Aorta (tissue), 5 donors: ENCODE results near the gene EPS8L1. TPM values are rescaled to one million over a fixed set of nuclear protein-coding genes. Genes with fewer than 3 reads are reported as not detected.

Experiments used
- ATAC-seq: fragments of 200-7000 bp; cut with Tn5 transposase; one replicate; pipeline ENCODE4 v1.9.1; 2022; ENCODE audit warnings: moderate library complexity; ENCODE audit not compliant: low FRiP score
- DNase-seq, 2 donors: peaks; one replicate each; pipeline ENCODE4 v3.0.0-alpha.2; 2020
- H3K27ac ChIP-seq, 2 donors: one replicate each; pipeline ENCODE4 v1.5.1; 2013; ENCODE audit warnings: low read length in 2 of 2, mild to moderate bottlenecking in 2 of 2, moderate library complexity in 2 of 2, control low read depth in 1 of 2, inconsistent platforms in 1 of 2, low read depth in 1 of 2
- H3K27me3 ChIP-seq, 2 donors: one replicate each; pipeline ENCODE4 v1.6.1; 2013; ENCODE audit warnings: control low read depth in 1 of 2, low read length in 1 of 2, mild to moderate bottlenecking in 1 of 2, moderate library complexity in 1 of 2; ENCODE audit not compliant: insufficient read depth in 2 of 2, control insufficient read depth in 1 of 2
- H3K36me3 ChIP-seq, 2 donors: one replicate each; pipeline ENCODE4 v1.6.1; 2013; ENCODE audit warnings: control low read depth in 1 of 2, low read length in 1 of 2, mild to moderate bottlenecking in 1 of 2; ENCODE audit not compliant: insufficient read depth in 2 of 2, control insufficient read depth in 1 of 2
- H3K4me1 ChIP-seq, 2 donors: one replicate each; pipeline ENCODE4 v1.6.1; 2013; ENCODE audit warnings: low read length in 2 of 2, control low read depth in 1 of 2, mild to moderate bottlenecking in 1 of 2, moderate library complexity in 1 of 2; ENCODE audit not compliant: insufficient read depth in 2 of 2, control insufficient read depth in 1 of 2
- H3K4me3 ChIP-seq, 2 donors: one replicate each; pipeline ENCODE4 v1.5.1; 2013; ENCODE audit warnings: low read length in 2 of 2, control low read depth in 1 of 2, mild to moderate bottlenecking in 1 of 2
- H3K9me3 ChIP-seq: one replicate; pipeline ENCODE4 v1.6.1; 2013; ENCODE audit warnings: mild to moderate bottlenecking, low read length; ENCODE audit not compliant: control insufficient read depth
- WGBS, 2 donors: extraction: QIAGEN DNeasy Blood & Tissue Kit; methylation state at CpG; one replicate each; pipeline ENCODE4 v1.1.7; 2013; 5-methylcytosine and 5-hydroxymethylcytosine counted together
- intact Hi-C, 2 donors: fragments of 100-400 bp; cut with DNase I; formaldehyde crosslinking; loops; one replicate each; pipeline versions ENCODE4 v1.14.2 to v1.15.0; 2022
- microRNA-seq, 2 donors: library from miRNA; unstranded; fragments of <30 nt; microRNA quantifications; one replicate each; pipeline ENCODE4 v1.2.0, GENCODE V29; 2020
- polyA plus RNA-seq, 2 donors: library from polyadenylated mRNA; stranded (reverse); fragments of 200-250 nt; gene quantifications; one replicate each; pipeline ENCODE4 v1.2.3, GENCODE V29; 2013
- total RNA-seq, 2 donors: library from RNA; stranded (reverse); fragmentation: NEBNext Ultra II Directional; extraction: Animal tissue kit (Norgen Biotek cat#: 25700); gene quantifications; one replicate each; pipeline ENCODE4 v1.2.1, GENCODE V29; 2021
- donor health status: healthy with polysubstance abuse.
- donor health status: Bipolar disorder and iron deficiency.
- donor health status: DM: no; HTN: no; CAD: no.
- donor health status: DM: no; HTN: no; CAD: no.
- donor health status: DM: yes; HTN: yes; CAD: no.

The EPS8L1 gene
- total and polyA plus RNA-seq, 4 donors: 0.38 to 10.8 (median 2.4) TPM

- no peaks in the 10 kb centered on the region for H3K9me3 ChIP-seq
- H3K27me3 ChIP-seq: no peaks in the 10 kb centered on the region
- WGBS, 2 donors: 82 to 83% methylated on average over 14 of the region's 14 CpGs
- H3K36me3 ChIP-seq: no peaks in the 10 kb centered on the region
- H3K4me3 ChIP-seq: no peak overlapping the region
- no peak for ATAC-seq
- intact Hi-C loops: loop anchor here in 1 of 2 donors (10.0 kb wide), 1 partner anchor 1254 kb away; the partner anchor contains the start of gene MYADM
- DNase-seq: no peak
- no peaks in the 10 kb centered on the region for H3K4me1 ChIP-seq
- H3K27ac ChIP-seq: no peak overlapping the region
Measured at GRCh38 chr19:55119053-55119452, 43.4 kb downstream of the EPS8L1 start.

- H3K27ac ChIP-seq: no peak overlapping the region
- no peaks in the 10 kb centered on the region for H3K36me3 ChIP-seq
- H3K9me3 ChIP-seq: no peaks in the 10 kb centered on the region
- ATAC-seq (no peak), DNase-seq (peak in 1 of 2 donors; percentile 34)
- intact Hi-C loops: no loop called here
- H3K27me3 ChIP-seq: no peaks in the 10 kb centered on the region
- WGBS, 2 donors: 58 to 76% methylated on average over 16 of the region's 16 CpGs
- H3K4me1 ChIP-seq: no peaks in the 10 kb centered on the region
- H3K4me3 ChIP-seq: no peak overlapping the region
Measured at GRCh38 chr19:55131421-55131820, 55.8 kb downstream of the EPS8L1 start.

- WGBS, 2 donors: 49 to 65% methylated on average over 14 of the region's 14 CpGs
Measured at GRCh38 chr19:55132453-55133129, 56.9 kb downstream of the EPS8L1 start.

GRCh38 chr19:55133639-55134444, 58.2 kb downstream of the EPS8L1 start:
- H3K4me3 ChIP-seq: no peak overlapping the region
- no peaks in the 10 kb centered on the region for H3K36me3 ChIP-seq
- H3K9me3 ChIP-seq: no peaks in the 10 kb centered on the region
- 67 to 72% methylated on average over 19 to 25 of the region's 25 CpGs for WGBS, 2 donors
- intact Hi-C loops: no loop called here
- ATAC-seq (no peak), DNase-seq (peak in 1 of 2 donors; percentile 52)
- no peaks in the 10 kb centered on the region for H3K27me3 ChIP-seq
- H3K27ac ChIP-seq: no peak overlapping the region
- H3K4me1 ChIP-seq: no peaks in the 10 kb centered on the region

More at GRCh38 chr19:55132453-55133129, 56.9 kb downstream of the EPS8L1 start:
- Histone ChIP-seq H3K4me1 (no peaks in the 10 kb centered on the region), H3K4me3 (no peak overlapping the region), H3K27ac (no peak overlapping the region), H3K36me3 (no peaks in the 10 kb centered on the region), H3K9me3 (no peaks in the 10 kb centered on the region), H3K27me3 (no peaks in the 10 kb centered on the region)
- ATAC-seq (no peak), DNase-seq (no peak)
- intact Hi-C loops: no loop called here

- no peaks in the 10 kb centered on the region for H3K9me3 ChIP-seq
- DNase-seq (no peak), ATAC-seq (no peak)
- H3K36me3 ChIP-seq: no peaks in the 10 kb centered on the region
- H3K4me1 ChIP-seq: no peaks in the 10 kb centered on the region
- no peaks in the 10 kb centered on the region for H3K27me3 ChIP-seq
- intact Hi-C loops: no loop called here
- 22 to 23% methylated on average over 1 to 2 of the region's 3 CpGs for WGBS, 2 donors
- H3K27ac ChIP-seq: no peak overlapping the region
- H3K4me3 ChIP-seq: no peak overlapping the region
Measured at GRCh38 chr19:55134736-55135135, 59.1 kb downstream of the EPS8L1 start.

GRCh38 chr19:55136399-55137102, 60.9 kb downstream of the EPS8L1 start:
- Histone ChIP-seq H3K4me3 (no peak overlapping the region), H3K4me1 (no peaks in the 10 kb centered on the region), H3K9me3 (no peaks in the 10 kb centered on the region), H3K36me3 (no peaks in the 10 kb centered on the region), H3K27ac (no peak overlapping the region), H3K27me3 (no peaks in the 10 kb centered on the region)
- ATAC-seq (no peak), DNase-seq (no peak)
- intact Hi-C loops: no loop called here
- WGBS, 2 donors: 69 to 76% methylated on average over 17 of the region's 17 CpGs

Small RNAs within 50 kb of the gene (microRNA-seq; reads per million reads assigned to microRNA genes)
- 0 reads per million in 2 donors for gene MIR7975

Other genes starting within 250 kb of the EPS8L1 start
- not detected for gene KIR2DS4, start 243.2 kb upstream of the EPS8L1 start, total RNA-seq
- not detected for gene KIR2DS4, start 243.2 kb upstream of the EPS8L1 start, polyA plus RNA-seq
- gene KIR3DL2, start 225.4 kb upstream of the EPS8L1 start, total RNA-seq: not detected
- under 1 TPM in 1 of 2 donors, not detected in 1; 0.20 TPM for gene KIR3DL2, start 225.4 kb upstream of the EPS8L1 start, polyA plus RNA-seq
- 1 to 10 TPM; 2.0 to 5.2 TPM for gene FCAR, start 201.6 kb upstream of the EPS8L1 start, total RNA-seq
- gene FCAR, start 201.6 kb upstream of the EPS8L1 start, polyA plus RNA-seq: not detected
- 1 to 10 TPM in 1 of 2 donors, under 1 TPM in 1; 0.72 to 1.0 TPM for gene NCR1, start 169.7 kb upstream of the EPS8L1 start, total RNA-seq
- gene NCR1, start 169.7 kb upstream of the EPS8L1 start, polyA plus RNA-seq: not detected
- gene NLRP7, start 128.3 kb upstream of the EPS8L1 start, total RNA-seq: not detected
- not detected for gene NLRP7, start 128.3 kb upstream of the EPS8L1 start, polyA plus RNA-seq
- 1 to 10 TPM in 1 of 2 donors, under 1 TPM in 1; 0.55 to 2.3 TPM for gene NLRP2, start 109.5 kb upstream of the EPS8L1 start, total RNA-seq
- gene NLRP2, start 109.5 kb upstream of the EPS8L1 start, polyA plus RNA-seq: 1 to 10 TPM in 1 of 2 donors, under 1 TPM in 1; 0.08 to 5.1 TPM
- under 1 TPM; 0.27 to 0.84 TPM for gene GP6, start 37.6 kb upstream of the EPS8L1 start, total RNA-seq
- under 1 TPM in 1 of 2 donors, not detected in 1; 0.08 TPM for gene GP6, start 37.6 kb upstream of the EPS8L1 start, polyA plus RNA-seq
- gene RDH13, start 12.7 kb upstream of the EPS8L1 start, total RNA-seq: 10 to 100 TPM in 1 of 2 donors, 1 to 10 TPM in 1; 8.9 to 14.4 TPM
- 10 to 100 TPM in 1 of 2 donors, 1 to 10 TPM in 1; 3.4 to 12.4 TPM for gene RDH13, start 12.7 kb upstream of the EPS8L1 start, polyA plus RNA-seq
- 100 to 1,000 TPM; 134 to 218 TPM for gene PPP1R12C, start 41.8 kb downstream of the EPS8L1 start, total RNA-seq
- 100 to 1,000 TPM; 104 to 432 TPM for gene PPP1R12C, start 41.8 kb downstream of the EPS8L1 start, polyA plus RNA-seq
- gene TNNT1, start 73.3 kb downstream of the EPS8L1 start, total RNA-seq: 1 to 10 TPM in 1 of 2 donors, not detected in 1; 1.3 TPM
- gene TNNT1, start 73.3 kb downstream of the EPS8L1 start, polyA plus RNA-seq: 1 to 10 TPM; 1.4 to 2.0 TPM
- gene TNNI3, start 81.9 kb downstream of the EPS8L1 start, total RNA-seq: not detected
- 10 to 100 TPM in 1 of 2 donors, under 1 TPM in 1; 0.51 to 14.1 TPM for gene TNNI3, start 81.9 kb downstream of the EPS8L1 start, polyA plus RNA-seq
- not detected for gene DNAAF3, start 90.7 kb downstream of the EPS8L1 start, total RNA-seq
- under 1 TPM; 0.38 to 0.87 TPM for gene DNAAF3, start 90.7 kb downstream of the EPS8L1 start, polyA plus RNA-seq
- gene SYT5, start 104.4 kb downstream of the EPS8L1 start, total RNA-seq: not detected
- not detected for gene SYT5, start 104.4 kb downstream of the EPS8L1 start, polyA plus RNA-seq
- gene PTPRH, start 133.6 kb downstream of the EPS8L1 start, total RNA-seq: 1 to 10 TPM in 1 of 2 donors, under 1 TPM in 1; 0.29 to 1.9 TPM
- 1 to 10 TPM in 1 of 2 donors, under 1 TPM in 1; 0.03 to 7.5 TPM for gene PTPRH, start 133.6 kb downstream of the EPS8L1 start, polyA plus RNA-seq
- gene TMEM86B, start 152.9 kb downstream of the EPS8L1 start, total RNA-seq: 1 to 10 TPM; 2.0 to 3.6 TPM
- gene TMEM86B, start 152.9 kb downstream of the EPS8L1 start, polyA plus RNA-seq: 10 to 100 TPM in 1 of 2 donors, 1 to 10 TPM in 1; 2.9 to 10.9 TPM
- 10 to 100 TPM; 47.9 to 55.4 TPM for gene PPP6R1, start 183.1 kb downstream of the EPS8L1 start, total RNA-seq
- gene PPP6R1, start 183.1 kb downstream of the EPS8L1 start, polyA plus RNA-seq: 10 to 100 TPM; 15.2 to 25.3 TPM
- gene HSPBP1, start 204.2 kb downstream of the EPS8L1 start, total RNA-seq: 10 to 100 TPM; 14.1 to 16.3 TPM
- 10 to 100 TPM; 14.7 to 25.3 TPM for gene HSPBP1, start 204.2 kb downstream of the EPS8L1 start, polyA plus RNA-seq
- 10 to 100 TPM; 14.2 to 18.5 TPM for gene BRSK1, start 208.1 kb downstream of the EPS8L1 start, total RNA-seq
- gene BRSK1, start 208.1 kb downstream of the EPS8L1 start, polyA plus RNA-seq: 10 to 100 TPM in 1 of 2 donors, 1 to 10 TPM in 1; 4.8 to 25.1 TPM
- gene TMEM150B, start 249.5 kb downstream of the EPS8L1 start, total RNA-seq: 1 to 10 TPM; 2.9 to 9.6 TPM
- 1 to 10 TPM in 1 of 2 donors, under 1 TPM in 1; 0.72 to 5.5 TPM for gene TMEM150B, start 249.5 kb downstream of the EPS8L1 start, polyA plus RNA-seq